ENCODE measurements around the gene PDCD6IP.

DNA sequence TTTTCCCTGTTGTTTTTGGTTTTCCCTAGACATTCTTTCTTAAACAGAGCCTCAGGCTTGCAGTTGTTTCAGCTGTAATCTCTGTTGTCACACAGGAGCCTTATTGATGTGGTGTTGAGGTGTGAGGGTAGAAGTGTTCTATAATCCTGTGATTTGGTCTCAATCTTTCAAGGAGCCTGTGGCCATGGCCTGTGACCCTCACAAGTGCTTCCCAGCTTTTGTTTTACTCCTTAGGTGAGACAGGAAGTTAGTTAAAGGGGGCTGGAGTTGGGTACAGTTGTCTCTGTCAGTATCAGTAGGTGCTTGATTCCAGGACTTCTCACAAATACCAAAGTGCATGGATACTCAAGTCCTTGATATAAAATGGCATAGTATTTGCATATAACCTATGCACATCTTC, 77.2 kb downstream of the PDCD6IP start:
- TF ChIP-seq POLR2AphosphoS5 (IDR thresholded peaks at IDR 0.05; ENCODE audit: borderline replicate concordance, low read depth, low read length): no peak
- no peak for TF ChIP-seq EZH2 (IDR thresholded peaks at IDR 0.05)
- TF ChIP-seq FOXP2 (optimal IDR thresholded peaks at IDR 0.05; ENCODE audit: control extremely low read depth, extremely low read length, insufficient read depth): no peak
